Fibroblast of peridontal ligament (primary cell): ENCODE data around the gene DAP.

Experiments used
- DNase-seq: peaks from one replicate; pipeline ENCODE4 v3.0.0-alpha.2; 2010; ENCODE audit errors: extremely low read depth

Gene DAP

GRCh38 chr5:10760921-10761184, 181 bp downstream of the DAP start:
- DNase-seq: no peak

DNA sequence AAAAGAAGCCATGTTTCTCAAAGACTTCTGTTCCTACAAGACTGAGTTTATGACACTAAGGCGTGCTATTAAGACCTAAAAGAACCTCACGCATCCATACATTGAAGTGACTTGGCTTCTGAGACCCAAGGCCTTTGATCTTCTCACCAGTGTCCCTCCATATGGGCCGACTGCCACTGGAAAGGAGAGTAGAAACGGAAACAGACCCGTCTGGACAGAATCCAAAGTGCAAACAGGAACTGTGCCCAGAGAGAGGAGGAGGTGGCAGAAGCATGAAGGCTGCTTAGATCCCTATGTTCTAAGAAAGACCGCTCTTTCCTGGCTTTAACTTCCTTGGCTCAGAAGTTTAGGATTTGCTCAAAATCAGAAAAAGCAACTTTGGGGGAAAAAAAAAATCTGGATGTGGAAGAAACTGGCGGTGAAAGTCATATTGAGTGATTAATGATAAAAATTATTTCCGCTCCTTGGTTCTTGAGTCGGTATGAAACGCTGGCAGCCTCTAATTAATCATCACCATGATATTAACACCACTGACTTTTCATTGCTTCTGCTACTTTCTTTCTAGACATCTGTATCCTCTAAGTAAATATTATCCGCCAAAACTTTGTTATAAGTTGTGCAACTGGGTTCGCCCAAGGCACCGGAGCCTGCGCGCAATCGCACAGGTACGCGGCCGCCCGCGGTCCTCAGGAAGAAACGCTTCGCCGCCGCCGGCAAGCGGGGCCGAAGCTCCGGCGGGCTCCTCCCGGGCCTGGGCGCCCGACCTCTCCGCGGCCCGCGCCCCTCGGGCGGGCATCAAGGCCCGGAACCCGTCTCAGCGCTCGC, 726 bp downstream of the DAP start:
- peak; percentile 69 for DNase-seq

DNA sequence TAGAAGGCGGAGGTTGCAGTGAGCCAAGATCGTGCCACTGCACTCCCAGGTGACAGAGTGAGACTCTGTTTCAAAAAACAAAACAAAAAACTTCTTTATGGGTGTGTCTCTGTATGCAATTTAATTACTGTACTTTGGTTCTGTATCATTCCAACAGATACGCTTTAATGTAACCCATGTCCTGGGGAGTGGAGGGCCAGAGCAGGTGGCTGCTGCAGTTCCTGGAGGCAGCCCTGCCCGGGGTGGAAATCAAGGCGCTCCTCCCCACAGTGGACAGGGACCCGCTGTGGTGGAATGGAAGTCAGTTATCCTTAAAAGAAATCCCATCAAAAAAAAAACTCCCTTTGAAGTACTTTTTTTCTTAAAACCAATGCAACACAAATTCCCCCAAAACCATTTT, 1.9 kb downstream of the DAP start:
- DNase-seq: no peak

GRCh38 chr5:10757922-10758555, 3.0 kb downstream of the DAP start:
- no peak for DNase-seq

- no peak for DNase-seq
These were observed 4.0 kb downstream of the DAP start for GRCh38 chr5:10757043-10757442.

DNA sequence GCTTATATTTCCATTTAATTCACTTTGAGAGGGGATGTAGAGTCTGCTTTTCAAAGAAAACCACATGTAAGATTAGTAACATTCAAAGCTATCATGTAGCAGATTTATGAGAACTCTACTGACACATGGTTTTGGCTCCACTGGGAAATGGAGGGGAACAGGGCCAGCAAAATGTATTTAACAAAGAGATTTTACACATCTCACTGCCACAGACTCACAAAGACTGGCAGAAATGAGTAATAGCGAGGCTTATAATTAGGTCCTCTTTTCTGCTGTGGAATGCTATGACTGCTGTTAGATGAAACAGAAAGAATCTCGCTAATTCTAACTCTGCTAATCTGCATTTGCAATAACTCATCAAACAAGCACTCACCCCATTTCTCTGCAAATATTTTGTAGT, 4.5 kb downstream of the DAP start:
- peak; percentile 89 for DNase-seq

GRCh38 chr5:10753178-10753577, 7.9 kb downstream of the DAP start:
- no peak for DNase-seq

GRCh38 chr5:10752451-10752850, 8.6 kb downstream of the DAP start:
- no peak for DNase-seq

- DNase-seq: no peak
These were observed 10.1 kb downstream of the DAP start for GRCh38 chr5:10750909-10751308.

DNA sequence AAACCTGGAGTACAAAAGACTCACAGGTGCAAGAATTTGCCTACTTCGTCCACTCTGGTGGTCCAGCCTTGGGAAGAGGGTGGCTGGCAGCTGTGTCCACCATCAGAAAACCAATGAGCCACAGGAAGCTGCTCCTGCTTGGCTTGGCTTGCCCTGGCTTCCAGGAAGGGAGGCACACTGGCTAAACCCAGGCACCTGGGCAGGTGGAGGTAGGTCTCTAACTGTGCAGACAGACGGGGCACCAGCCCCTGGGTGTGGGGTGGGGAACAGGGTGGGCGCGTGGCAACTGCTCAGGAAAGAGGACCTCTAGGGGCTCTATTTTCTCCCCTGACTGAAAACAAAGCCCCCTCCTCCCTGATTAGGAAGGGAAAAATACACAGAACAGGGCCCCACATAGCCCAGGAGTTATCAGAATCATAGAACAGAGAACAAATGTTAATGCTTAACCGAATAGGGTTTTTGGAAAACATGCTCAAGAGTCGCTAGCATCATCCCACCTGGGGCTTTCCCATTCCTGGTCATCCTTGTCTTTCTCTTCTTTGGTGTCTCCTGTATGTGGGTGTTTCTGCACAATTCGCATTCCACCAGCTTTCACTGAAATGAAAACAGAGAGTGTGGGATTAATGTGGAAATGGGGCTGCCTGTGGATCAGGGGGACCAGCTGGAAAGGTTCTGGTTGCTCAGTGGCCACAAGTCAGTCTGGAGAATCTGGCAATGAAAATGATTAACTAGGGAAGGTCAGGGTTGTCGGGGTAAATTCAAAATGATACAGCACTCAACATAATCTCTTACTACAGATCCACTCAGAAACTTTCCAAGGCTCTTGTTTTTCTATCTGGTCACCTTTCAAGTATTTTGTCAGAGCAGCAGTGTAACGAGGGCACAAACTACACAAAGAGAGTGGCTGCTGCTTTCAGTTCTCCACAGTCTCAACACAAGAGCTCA, 13.1 kb downstream of the DAP start:
- DNase-seq: no peak

- no peak for DNase-seq
These were observed 14.3 kb downstream of the DAP start for GRCh38 chr5:10746711-10747110.

DNA sequence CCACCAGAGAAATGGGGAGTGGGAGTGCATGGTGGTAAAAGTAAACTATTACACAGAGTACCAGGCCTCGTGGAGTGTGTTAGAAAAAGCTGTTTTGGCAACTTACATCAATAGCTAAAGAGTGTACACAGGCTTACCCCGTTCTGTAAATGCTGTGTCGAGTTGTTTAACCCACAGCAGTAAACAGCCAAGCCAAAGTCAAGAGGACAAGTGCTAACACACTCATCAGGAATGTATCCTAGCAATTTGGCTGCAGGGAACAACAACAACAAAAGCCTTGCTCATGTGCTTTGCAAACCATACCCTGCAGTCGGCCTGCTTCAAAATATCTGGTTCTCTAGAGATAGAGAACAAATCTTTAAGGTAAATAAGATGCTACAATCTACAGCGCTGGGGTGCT, 15.9 kb downstream of the DAP start:
- DNase-seq: no peak

- DNase-seq: no peak
These were observed 16.4 kb downstream of the DAP start for GRCh38 chr5:10744681-10745080.

GRCh38 chr5:10743951-10744350, 17.1 kb downstream of the DAP start:
- no peak for DNase-seq

DNA sequence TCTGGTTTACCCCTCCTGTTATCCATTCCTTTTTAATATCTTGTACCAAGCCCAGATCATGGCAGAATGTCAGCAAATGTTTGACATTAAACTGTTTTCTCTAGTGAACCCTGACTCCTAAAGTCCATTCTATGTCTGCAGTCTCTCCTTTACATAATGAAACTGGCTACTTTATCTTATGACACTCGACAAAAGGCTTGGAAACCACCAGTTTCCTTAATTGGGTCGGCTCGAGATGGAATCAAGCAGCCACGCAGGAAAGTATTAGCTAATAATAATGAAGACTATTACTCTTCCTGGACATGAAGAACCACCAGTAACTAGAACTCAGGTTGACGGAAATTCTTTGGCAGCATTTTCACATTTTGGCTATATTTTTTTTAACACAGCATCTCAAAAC, 17.5 kb downstream of the DAP start:
- DNase-seq: no peak

DNA sequence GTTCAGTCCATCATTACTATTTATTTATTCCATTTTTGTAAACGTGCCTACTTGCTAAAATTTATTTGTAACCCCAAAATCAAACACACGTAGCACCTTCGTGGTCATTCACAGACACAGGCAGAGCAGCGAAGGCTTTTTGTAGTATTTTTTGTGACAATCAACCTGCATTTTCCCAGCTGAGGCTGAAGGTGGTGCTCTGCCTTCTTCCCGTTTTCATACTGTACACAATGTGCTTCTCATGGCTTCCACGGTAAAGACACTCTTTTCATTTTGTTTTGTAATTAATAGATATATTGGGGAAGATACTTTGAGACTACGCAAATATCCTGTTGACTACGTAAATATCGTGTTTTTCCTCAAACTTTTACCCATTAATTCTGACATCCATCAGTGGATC, 19.4 kb downstream of the DAP start:
- no peak for DNase-seq

DNA sequence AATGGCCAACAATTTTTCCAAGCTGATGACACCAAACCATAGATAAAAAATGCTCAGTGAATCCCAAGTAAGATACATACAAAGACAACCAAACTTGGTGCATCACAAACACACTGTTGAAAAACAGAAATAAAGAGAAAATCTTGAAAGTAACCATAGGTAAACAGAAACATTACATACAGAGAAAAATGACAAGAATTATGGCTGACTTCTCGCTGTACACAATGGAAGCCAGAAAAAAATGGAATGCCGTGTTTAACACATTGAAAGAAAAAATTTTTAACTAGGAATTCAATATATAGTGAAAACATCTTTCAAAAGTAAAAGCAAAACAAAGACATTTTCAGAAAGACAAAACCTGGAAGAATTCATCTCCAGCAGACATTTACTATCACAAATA, 20.6 kb downstream of the DAP start:
- DNase-seq: no peak

GRCh38 chr5:10737880-10738279, 23.2 kb downstream of the DAP start:
- DNase-seq: no peak

DNA sequence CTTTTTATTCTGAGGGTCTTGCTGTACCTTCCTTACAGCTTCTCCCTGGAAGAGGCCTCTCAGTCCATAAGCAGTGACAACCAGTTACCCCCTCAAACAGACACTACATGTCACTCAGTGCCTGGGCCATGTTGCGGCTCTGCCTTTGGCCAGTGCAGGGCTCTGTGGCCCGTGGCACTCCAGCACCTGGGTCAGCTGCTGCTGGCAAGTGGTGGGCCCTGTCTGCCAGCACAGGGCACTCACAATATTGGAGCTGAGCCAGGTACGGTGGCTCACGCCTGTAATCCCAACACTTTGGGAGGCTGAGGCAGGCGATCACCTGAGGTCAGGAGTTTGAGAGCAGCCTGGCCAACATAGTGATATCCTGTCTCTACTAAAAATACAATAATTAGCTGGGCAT, 24.2 kb downstream of the DAP start:
- no peak for DNase-seq

GRCh38 chr5:10736354-10736753, 24.7 kb downstream of the DAP start:
- no peak for DNase-seq

- DNase-seq: no peak
These were observed 25.3 kb downstream of the DAP start for GRCh38 chr5:10735569-10736276.
